HG02840 (cell line): ENCODE results near the gene SLC6A6.
"Not testable (repeated sequence)": the region's sequence is repeated elsewhere in the genome, so short reads cannot be mapped to it uniquely, and the experiment has no call there.

Experiments used
- ATAC-seq: cut with Tn5 transposase; IDR thresholded peaks from one replicate; pipeline ENCODE4 v1.9.1; 2021; ENCODE audit warnings: mild to moderate bottlenecking, moderate library complexity, moderate number of reproducible peaks; ENCODE audit not compliant: unreplicated experiment, low FRiP score

Gene SLC6A6

DNA sequence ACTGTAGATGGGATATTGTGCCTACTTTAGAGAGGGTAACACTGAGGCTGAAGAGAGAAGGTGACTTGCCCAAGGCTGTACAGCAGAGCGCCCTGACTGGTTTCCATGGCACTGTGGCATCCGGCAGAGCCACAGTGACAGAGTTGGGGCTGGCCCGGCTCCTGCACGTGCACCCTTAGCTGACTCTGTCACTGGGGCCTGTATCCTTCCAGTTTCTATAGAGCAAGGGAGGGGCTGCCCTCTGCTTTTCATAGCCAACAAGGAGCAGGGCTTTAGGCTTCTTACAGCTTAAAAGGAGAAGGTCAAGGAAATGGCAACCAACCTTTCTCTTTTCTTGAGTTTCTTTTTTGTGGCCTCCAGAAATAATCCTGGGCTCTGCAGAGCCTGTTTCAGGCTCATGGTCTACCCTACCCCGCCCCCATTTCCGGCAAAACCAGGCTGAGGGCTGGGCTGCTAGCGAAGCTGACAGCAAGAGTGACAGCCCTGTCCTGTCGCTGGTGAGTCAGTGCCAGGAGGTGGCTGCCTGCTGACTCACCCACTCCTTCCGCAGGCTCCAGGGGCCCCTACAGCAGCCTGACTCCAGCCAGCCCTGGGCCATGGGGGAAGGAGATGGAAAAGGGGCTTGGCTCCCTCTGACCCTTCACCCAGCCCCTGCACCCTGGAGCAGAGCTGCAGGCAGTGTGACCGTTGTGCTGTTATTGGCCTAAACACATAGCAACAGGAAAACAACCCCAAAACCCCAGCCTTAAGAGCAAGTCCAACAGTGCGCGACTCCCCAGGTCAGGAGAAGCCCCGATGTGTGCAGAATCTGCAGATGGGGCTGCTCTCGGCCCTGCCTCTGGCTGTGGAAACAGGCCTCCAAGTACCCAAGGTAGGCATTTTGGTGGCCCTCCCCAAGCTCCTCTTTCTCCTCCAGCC, 29.8 kb downstream of the SLC6A6 start:
- peak; percentile 79 for ATAC-seq

GRCh38 chr3:14433106-14433505, 30.7 kb downstream of the SLC6A6 start:
- ATAC-seq, result no peak

- ATAC-seq, result no peak
Observed at GRCh38 chr3:14434126-14434497, 31.7 kb downstream of the SLC6A6 start.

DNA sequence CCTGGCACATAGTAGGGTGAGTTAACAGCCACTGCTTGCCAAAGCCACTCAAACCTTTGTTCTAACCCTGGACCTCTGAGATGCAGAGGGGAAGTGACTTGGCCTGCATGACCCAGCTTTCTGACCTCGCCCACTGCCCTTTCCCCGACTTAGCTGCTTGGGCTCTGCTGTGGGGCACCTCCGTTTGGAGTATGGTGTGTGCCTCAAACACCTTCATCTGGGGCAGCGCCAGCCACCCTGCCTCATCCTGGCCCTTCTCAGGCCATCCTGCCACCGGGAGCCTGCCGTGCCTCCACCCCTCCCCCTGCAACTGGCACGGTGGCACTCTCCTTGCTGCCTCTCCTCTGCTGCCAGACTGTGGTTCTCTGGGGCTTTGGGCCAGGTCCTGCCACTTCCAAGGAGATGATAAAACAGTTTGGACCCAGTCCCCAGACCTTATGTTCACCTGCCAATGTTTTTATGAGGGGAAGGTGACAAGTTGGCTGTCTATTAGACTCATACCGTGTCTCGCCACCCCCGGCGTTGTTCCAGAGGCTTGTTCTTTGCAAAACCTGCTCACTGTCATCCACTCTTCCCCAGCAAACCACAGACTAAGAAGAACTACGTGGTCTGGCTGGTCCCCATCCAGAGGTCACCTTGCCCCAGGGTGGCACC, 32.2 kb downstream of the SLC6A6 start:
- ATAC-seq, result no peak

DNA sequence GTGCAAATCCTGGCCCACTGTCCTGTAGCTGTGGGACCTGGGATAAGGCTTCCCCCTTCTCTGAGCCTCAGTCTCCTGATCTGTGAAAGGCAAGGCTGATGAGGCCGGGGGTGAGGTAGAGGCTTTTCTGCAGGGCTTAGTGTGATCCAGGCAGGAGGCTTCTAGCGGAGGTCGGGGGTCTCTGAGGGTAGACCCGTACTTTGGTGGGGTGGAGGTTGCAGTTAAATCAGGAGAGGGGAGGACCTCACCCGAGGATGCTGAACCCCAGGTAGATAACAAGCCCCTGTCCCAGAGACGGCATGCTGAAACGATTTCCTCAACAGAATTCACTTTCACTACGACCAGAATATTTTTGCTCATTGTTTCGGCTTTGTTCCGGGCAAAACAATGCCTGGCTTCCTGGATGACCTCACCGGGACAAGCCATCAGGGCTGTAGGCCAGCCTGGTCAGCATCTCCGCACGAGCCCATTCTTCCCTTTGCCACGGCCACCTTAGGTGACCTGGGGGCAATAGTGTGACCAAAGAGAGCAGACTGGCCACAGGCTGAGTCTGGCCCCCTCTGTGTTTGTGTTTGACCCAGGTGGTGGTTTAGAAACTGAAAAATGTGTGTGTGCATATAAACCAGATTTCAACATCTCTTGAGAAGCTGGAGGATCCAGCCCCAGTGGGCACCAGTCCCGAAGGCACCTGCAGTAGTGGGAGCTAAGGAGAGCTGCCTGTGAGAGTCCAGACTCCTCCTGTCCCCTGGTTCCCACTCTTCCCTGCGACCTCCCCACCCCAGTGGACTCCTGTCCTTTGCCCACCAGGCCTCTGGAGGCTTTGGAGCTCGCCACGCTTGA, 33.0 kb downstream of the SLC6A6 start:
- ATAC-seq, result no peak

- no peak for ATAC-seq
Observed at GRCh38 chr3:14436954-14437281, 34.5 kb downstream of the SLC6A6 start.

DNA sequence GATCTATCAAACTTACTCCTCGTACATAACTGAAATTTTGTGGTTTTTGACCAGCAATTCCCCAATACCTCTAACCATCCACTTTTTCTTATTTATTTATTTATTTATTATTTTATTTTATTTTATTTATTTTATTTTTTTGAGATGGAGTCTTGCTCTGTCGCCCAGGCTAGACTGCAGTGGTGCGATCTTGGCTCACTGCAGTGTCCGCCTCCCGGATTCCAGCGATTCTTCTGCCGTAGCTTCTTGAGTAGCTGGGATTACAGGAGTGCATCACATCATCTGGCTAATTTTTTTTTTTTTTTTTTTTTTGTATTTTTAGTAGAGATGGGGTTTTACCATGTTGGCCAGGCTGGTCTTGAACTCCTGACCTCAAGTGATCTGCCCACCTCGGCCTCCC, 35.3 kb downstream of the SLC6A6 start:
- not testable (repeated sequence) for ATAC-seq

DNA sequence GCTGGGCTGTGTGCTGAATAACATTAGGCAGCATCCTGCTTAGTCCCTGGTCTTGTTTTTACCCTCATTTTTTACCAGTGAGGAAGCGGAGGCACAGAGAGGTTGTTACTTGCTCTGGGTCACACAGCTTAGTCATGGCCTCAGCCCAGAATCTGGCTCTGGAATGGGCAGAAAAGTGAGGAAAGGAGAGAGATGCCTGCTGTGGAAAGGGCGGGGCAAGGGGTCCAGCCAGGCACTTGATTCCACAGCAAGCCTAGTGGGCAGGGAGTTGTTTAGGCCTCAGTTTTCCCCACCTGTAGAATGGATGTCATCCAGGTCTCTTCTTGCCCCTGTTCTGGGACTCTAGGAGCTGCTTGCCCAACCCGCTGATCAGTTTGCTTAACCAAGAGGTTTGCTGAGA, 35.9 kb downstream of the SLC6A6 start:
- ATAC-seq, result no peak

DNA sequence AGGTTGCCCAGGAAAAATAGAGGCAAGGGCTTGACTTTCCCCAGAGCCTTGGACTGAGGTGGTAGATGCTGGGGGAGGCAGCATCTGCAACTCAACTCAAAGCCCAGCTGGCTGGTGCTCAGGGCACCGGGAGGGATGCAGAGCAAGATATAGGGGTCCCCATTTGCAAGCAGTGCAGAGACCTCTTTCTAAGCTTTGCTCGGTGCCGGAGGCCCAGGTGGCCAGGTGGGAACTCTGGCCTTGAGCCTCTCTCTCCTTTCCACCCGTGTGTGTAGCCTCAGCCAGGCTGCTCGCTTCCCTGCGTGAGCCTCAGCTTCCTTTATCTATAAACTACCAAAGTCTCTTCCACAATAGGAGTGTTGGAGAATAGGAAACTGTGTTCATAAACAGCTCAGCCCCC, 36.5 kb downstream of the SLC6A6 start:
- ATAC-seq, result no peak

DNA sequence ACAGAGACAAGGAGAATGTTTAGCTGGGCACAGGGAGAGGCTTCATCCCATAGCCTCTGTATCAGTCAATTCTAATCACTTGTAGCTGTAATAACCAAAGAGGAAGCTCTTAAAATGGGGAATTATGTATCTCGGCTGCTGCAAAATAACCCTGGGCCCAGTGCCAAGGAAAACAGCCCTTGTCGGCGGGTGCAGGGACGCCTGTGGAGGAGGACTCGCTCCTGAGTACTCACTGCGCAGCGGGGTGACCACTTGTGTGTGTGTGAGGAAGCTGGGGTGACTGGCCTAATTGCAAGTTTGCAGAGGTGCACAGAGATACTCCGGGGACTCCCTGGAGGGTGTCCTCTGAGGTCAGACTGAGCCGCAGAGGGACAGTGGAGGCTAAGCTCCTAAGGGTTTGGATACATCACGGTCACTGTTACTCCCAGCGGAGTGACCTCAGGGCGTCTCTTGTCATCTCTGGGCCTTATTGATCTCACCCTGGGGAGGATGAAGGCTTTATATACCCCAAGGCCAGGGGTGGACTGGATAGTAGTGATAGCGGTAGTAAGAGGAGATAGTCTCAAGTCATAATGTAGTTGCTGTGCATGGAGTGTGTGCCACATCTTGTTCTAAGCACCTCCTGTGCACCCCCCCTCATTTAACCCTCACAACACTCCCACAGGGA, 37.2 kb downstream of the SLC6A6 start:
- ATAC-seq, result no peak

- ATAC-seq, result no peak
Observed at GRCh38 chr3:14440168-14440518, 37.7 kb downstream of the SLC6A6 start.

GRCh38 chr3:14440531-14441239, 38.3 kb downstream of the SLC6A6 start:
- no peak for ATAC-seq

- no peak for ATAC-seq
Observed at GRCh38 chr3:14441240-14441919, 39.0 kb downstream of the SLC6A6 start.

- no peak for ATAC-seq
Observed at GRCh38 chr3:14441920-14442300, 39.5 kb downstream of the SLC6A6 start.

- no peak for ATAC-seq
Observed at GRCh38 chr3:14444380-14444779, 42.0 kb downstream of the SLC6A6 start.

DNA sequence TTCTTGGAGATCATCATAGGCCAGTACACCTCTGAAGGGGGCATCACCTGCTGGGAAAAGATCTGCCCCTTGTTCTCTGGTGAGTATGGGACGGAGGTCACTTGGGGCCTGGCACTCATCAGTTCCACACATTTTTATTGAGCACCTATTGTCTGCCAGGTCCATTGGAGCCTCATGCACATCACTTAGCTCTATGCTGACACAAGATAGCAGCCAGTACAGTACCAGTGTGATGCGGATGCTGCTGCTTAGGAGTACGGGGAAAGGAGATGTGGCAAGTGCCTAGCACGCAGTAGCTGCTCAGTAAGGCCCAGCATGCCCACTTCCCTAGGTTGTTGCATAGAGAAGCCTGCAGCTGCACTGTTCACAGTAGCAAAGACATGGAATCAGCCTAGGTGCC, 43.4 kb downstream of the SLC6A6 start:
- no peak for ATAC-seq

DNA sequence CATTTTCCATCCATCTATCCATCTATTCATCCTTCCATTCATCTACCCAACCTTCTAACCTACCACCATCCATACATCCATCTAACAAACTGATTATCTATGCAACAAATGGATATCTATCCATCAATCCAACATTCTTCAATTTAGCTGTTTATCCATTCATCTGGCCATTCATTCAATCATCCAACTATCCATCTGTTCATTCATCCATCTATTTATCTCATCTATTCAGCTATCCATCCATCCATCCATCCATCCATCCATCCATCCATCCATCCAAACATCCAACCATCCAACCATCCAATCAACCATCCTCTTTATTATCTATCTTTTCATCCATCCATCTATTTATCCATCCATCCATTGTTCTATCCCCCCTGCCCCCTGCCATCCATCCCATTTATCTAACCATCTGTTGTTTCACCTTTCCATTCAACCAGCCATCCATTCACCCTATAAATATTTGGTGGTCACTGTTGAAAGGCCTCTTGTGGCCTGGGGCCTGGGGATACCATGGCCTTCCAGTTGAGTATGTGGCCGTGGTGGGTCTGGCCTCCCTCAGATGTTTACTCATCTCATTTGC, 44.7 kb downstream of the SLC6A6 start:
- no peak for ATAC-seq

- ATAC-seq, result no peak
Observed at GRCh38 chr3:14448063-14448462, 45.7 kb downstream of the SLC6A6 start.
